NT2/D1 (cell line): ENCODE data around the gene UBE2O.
A peak's percentile ranks its signal among the peaks of the same experiment; 100 is the strongest.

Experiments used
- DNase-seq: peaks from one replicate; pipeline ENCODE4 v3.0.0-alpha.2; 2011; ENCODE audit warnings: low read depth, low spot score
- H3K27me3 ChIP-seq: 2 replicates; pipeline ENCODE4 v1.6.0; 2011; ENCODE audit warnings: mild to moderate bottlenecking; ENCODE audit not compliant: insufficient read length, insufficient read depth
- H3K36me3 ChIP-seq: 2 replicates; pipeline ENCODE4 v1.6.1; 2011; ENCODE audit warnings: mild to moderate bottlenecking, low read length, mixed read lengths; ENCODE audit not compliant: insufficient read depth, insufficient read length
- H3K4me1 ChIP-seq: 2 replicates; pipeline ENCODE4 v1.5.1; 2011; ENCODE audit not compliant: insufficient read depth, insufficient read length
- H3K4me3 ChIP-seq: 2 replicates; pipeline ENCODE4 v1.5.1; 2011; ENCODE audit warnings: low read depth; ENCODE audit not compliant: insufficient read length
- H3K9ac ChIP-seq: 2 replicates; pipeline ENCODE4 v1.6.0; 2011; ENCODE audit warnings: low read depth; ENCODE audit not compliant: insufficient read length
- H3K9me3 ChIP-seq: 2 replicates; pipeline ENCODE4 v1.5.1; 2011; ENCODE audit warnings: mild to moderate bottlenecking, low read length; ENCODE audit not compliant: insufficient read depth
- SUZ12 ChIP-seq: IDR thresholded peaks from 2 replicates; pipeline ENCODE4 v1.6.1; 2011; ENCODE audit not compliant: insufficient read length, insufficient read depth; ENCODE audit errors: extremely low read depth
- YY1 ChIP-seq: IDR thresholded peaks from 2 replicates; pipeline ENCODE4 v1.6.1; 2011; ENCODE audit not compliant: insufficient read length, insufficient read depth
- ZNF274 ChIP-seq: IDR thresholded peaks from 2 replicates; pipeline ENCODE4 v1.6.1; 2011; ENCODE audit warnings: mild to moderate bottlenecking, low read depth, low read length

Gene UBE2O

DNA sequence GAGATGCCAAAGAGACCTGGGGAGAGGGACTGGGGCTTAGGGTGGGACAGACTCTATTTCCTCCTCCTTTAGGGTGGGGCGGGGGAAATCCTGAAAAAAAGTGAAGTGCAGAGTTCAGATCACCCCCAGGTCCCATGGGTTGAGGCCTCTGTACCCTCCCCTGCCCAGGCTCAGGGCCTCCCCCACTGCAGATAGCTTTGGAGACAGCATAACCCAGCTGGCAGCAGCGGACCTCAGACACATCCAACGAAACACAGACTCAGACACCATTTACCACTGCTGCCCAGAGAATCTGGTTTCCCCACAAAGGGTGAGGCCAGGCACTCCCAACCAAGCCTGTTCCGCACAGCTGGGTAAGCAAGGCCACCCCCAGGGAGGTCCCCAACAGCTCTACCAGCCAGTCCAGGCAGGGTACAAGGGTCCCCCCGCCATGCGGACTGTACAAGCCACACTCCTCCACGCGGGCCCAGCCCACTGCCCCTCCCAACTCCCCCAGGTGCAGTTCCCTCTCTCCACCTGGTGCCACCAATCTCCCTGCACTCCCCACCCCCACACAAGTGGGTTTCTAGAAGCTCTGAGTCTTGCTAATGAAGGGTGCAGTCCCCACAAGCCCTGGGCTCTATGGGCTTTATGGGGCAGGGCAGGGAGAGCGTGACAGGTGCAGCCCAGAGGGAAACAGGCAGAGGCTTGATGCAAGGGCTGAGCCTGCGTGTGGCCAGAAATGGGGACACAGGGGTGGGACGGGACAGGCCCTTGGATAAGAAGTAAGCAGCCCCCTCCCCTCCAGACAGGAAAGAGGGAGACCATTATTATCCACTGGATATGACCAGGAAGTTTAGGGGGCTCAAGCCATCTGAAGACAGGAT lies 39.4 kb upstream of the UBE2O start:
- no peak for DNase-seq
- Histone ChIP-seq H3K36me3 (peaks cover 34% of the 10 kb centered on the region), H3K9ac (peak overlapping the region; percentile 34), H3K4me3 (no peak overlapping the region), H3K4me1 (peaks cover 19% of the 10 kb centered on the region), H3K27me3 (no peaks in the 10 kb centered on the region), H3K9me3 (no peaks in the 10 kb centered on the region)
- TF ChIP-seq YY1 (no peak), SUZ12 (no peak), ZNF274 (no peak)

- H3K9me3 ChIP-seq: no peaks in the 10 kb centered on the region
- peaks cover 29% of the 10 kb centered on the region for H3K36me3 ChIP-seq
- no peak for DNase-seq
- no peak overlapping the region for H3K4me3 ChIP-seq
- H3K4me1 ChIP-seq: peaks cover 16% of the 10 kb centered on the region
- H3K27me3 ChIP-seq: no peaks in the 10 kb centered on the region
- no peak overlapping the region for H3K9ac ChIP-seq
- TF ChIP-seq ZNF274 (no peak), YY1 (no peak), SUZ12 (no peak)
Measured at GRCh38 chr17:76491271-76492122, 38.5 kb upstream of the UBE2O start.

DNA sequence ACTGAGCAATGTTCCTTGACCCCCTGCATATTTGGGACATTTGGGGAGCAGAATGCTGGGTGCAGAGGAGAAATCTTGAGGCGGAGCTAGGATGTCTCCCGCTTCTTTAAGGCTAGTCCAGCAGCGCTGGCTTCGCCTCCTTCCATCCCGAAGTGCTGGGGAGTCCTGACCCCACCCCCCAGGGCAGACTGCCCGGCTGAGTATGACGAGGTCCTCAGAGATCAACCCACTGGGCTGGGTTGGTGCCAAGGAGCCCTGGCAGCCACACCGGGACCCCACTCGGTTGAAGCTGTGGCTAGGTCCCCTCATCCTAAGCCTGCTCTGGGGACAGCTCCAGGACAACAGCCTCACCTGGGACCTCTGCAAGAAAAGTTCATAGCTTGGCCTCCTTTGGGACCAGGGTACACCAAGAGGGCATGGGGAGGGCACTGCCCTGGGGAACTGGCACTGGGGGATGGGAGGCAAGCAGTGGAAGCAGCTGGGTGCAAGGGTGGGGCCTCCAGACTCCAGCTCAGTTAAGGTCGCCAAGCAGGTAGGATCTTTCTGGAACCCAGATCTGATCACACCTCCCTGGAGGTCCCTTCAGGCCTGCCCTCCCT lies 37.3 kb upstream of the UBE2O start:
- no peak for DNase-seq
- Histone ChIP-seq H3K4me1 (peaks cover 16% of the 10 kb centered on the region), H3K9ac (no peak overlapping the region), H3K36me3 (peaks cover 21% of the 10 kb centered on the region), H3K4me3 (no peak overlapping the region), H3K9me3 (no peaks in the 10 kb centered on the region), H3K27me3 (no peaks in the 10 kb centered on the region)
- TF ChIP-seq ZNF274 (no peak), SUZ12 (no peak), YY1 (no peak)

DNA sequence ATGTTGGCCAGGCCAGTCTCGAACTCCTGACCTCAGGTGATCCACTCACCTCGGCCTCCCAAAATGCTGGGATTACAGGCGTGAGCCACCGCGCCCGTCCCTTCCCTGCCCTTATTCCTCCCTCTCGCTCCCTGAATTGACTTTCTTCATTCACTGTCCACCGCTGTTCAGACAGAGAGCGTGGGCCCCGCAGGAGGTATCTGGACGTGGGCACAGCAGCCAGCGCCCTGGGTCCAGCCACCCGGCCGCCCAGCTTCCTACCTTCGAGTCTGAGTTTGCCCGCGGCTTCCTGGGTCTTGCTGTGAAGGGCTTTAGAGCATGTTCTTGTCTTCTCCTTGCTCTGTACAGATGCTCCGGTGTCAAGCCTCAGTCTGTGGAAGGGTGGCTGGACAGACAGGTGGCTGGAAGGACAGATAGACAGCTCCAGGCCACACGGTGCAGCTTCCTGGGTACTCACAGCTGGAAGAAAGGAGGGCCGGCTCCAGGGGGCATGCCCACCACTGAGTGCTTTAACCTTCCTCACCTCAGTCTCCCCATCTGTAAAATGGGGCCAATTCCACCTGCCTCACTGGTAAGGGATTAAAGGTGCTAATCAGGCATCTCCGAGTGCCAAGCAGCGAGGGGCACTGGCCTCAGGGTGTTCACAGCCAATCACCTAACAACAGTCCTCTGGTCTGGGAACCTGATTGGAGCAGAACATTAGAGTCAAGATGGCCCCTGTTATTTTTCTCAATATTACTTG lies 34.7 kb upstream of the UBE2O start:
- DNase-seq: no peak
- H3K4me1 ChIP-seq: peaks cover 11% of the 10 kb centered on the region
- H3K9ac ChIP-seq: no peak overlapping the region
- no peaks in the 10 kb centered on the region for H3K27me3 ChIP-seq
- peaks cover 19% of the 10 kb centered on the region for H3K36me3 ChIP-seq
- H3K4me3 ChIP-seq: no peak overlapping the region
- no peak for TF ChIP-seq ZNF274
- no peak for TF ChIP-seq SUZ12
- TF ChIP-seq YY1: no peak
- H3K9me3 ChIP-seq: no peaks in the 10 kb centered on the region

DNA sequence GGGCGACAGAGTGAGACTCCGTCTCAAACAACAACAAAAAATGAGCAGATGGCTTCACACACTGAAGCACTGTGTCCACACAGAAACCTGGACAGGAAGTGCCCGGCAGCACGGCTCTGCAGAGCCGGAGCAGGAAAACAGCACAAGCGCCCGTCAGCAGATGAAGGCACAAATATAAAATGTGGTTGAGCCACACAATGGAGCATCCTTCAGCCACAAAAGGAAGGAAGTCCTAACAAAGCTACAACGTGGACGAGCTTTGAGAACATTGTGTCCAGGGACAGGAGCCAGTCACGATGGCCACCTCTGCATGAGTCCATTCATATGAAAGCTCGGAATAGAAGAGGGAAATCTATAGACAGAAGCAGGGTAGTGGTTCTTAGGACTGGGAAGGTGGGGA lies 32.6 kb upstream of the UBE2O start:
- Histone ChIP-seq H3K9ac (no peak overlapping the region), H3K27me3 (no peaks in the 10 kb centered on the region), H3K4me1 (peaks cover 8% of the 10 kb centered on the region), H3K9me3 (no peaks in the 10 kb centered on the region), H3K4me3 (no peak overlapping the region), H3K36me3 (peaks cover 28% of the 10 kb centered on the region)
- no peak for DNase-seq
- TF ChIP-seq ZNF274 (no peak), YY1 (no peak), SUZ12 (no peak)

DNA sequence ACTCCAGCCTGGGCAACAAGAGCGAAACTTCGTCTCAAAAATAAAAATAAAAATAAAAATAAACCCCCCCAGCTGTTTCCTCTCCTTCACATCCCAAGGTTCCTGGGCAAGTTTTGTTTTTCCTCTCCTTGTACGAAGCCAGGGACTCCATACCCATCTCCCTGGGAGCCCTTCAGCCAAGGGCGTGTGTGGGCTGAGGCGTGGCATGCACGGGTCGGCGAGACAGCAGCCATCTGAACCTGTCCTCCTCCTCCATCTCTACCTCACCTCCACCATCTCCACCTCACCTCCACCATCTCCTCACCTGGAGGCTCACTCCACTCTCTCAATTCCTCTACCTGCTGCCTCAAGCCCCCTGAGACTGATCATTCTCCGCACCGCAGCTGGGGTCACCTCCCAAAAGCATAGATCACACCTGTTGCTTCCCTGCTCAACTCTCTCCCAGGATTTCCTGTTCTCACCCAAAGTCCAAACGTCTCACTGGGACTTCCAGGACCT lies 31.3 kb upstream of the UBE2O start:
- H3K9ac ChIP-seq: no peak overlapping the region

More for the DNA sequence above, 31.3 kb upstream of the UBE2O start:
- H3K4me1 ChIP-seq: peaks cover 8% of the 10 kb centered on the region
- no peaks in the 10 kb centered on the region for H3K27me3 ChIP-seq
- H3K4me3 ChIP-seq: no peak overlapping the region
- TF ChIP-seq ZNF274: no peak
- TF ChIP-seq SUZ12: no peak
- TF ChIP-seq YY1: no peak
- DNase-seq: no peak
- H3K36me3 ChIP-seq: peaks cover 38% of the 10 kb centered on the region
- no peaks in the 10 kb centered on the region for H3K9me3 ChIP-seq
